ENCODE results near the gene PZP. TPM values are rescaled to one million over a fixed set of nuclear protein-coding genes. Genes with fewer than 3 reads are reported as not detected.

Gene PZP
- total and polyA plus RNA-seq, 2 experiments from 2014 or later: 0.92 TPM; not detected in 1

DNA sequence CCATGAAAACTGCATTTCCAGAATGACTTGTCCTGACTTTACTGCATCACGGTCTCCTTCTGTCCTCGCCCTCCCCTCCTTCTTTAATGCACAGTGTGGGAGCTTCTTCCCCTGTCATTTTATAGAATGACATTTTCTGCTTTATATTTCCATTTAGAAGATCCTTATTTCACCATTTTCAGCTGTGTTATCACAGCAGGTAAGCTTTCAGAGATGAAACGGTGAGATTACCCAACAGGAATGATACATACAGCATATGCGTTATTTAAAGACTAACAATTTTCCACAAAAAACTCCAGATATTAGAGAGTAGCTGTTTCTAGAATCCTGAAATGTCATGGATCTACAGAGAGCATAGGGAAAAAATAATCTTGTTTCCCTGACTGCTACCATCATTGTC is 27.3 kb upstream of the PZP start:
- H3K4me1 Mint-ChIP-seq: peaks cover 5% of the 10 kb centered on the region; the same call in 1 of the 3 replicates
- Histone ChIP-seq H3K27me3 (ENCODE audit: insufficient read depth) (no peaks in the 10 kb centered on the region), H3K79me2 (replicated peaks; ENCODE audit: insufficient read depth) (no peaks in the 10 kb centered on the region), H3K4me3 (no peak overlapping the region), H3K36me3 (ENCODE audit: insufficient read depth) (no peaks in the 10 kb centered on the region), H3K4me1 (ENCODE audit: insufficient read depth) (no peaks in the 10 kb centered on the region), H3K4me2 (no peak overlapping the region), H4K20me1 (replicated peaks; ENCODE audit: insufficient read depth) (no peaks in the 10 kb centered on the region), H2AFZ (no peak overlapping the region), H3K9me2 (ENCODE audit: insufficient read depth) (no peaks in the 10 kb centered on the region), H3F3A (replicated peaks; ENCODE audit: low read depth) (no peaks in the 10 kb centered on the region), H3K27ac (ENCODE audit: low read depth) (no peak overlapping the region)
- H3K27ac Mint-ChIP-seq: no peak overlapping the region
- no peaks in the 10 kb centered on the region for H3K36me3 Mint-ChIP-seq (ENCODE audit: low read depth)
- TF ChIP-seq ZNF331 (CRISPR knock-in tag; IDR thresholded peaks at IDR 0.05; ENCODE audit: low read depth): no peak
- no peak for TF ChIP-seq ZNF462 (CRISPR knock-in tag; IDR thresholded peaks at IDR 0.05)
- TF ChIP-seq ZNF114 (CRISPR knock-in tag; IDR thresholded peaks at IDR 0.05): no peak
- no peak for TF ChIP-seq STAT1 (IDR thresholded peaks at IDR 0.05; ENCODE audit: unreplicated experiment)
- no peak for TF ChIP-seq CTCF (conservative IDR thresholded peaks at IDR 0.05; ENCODE audit: low read depth in 2 of 2)
- TF ChIP-seq POLR2AphosphoS5 (IDR thresholded peaks at IDR 0.05; ENCODE audit: low read depth): no peak
- no peak for TF ChIP-seq EZH2phosphoT487 (IDR thresholded peaks at IDR 0.05; ENCODE audit: unreplicated experiment)
- TF ChIP-seq, protein P1, sequence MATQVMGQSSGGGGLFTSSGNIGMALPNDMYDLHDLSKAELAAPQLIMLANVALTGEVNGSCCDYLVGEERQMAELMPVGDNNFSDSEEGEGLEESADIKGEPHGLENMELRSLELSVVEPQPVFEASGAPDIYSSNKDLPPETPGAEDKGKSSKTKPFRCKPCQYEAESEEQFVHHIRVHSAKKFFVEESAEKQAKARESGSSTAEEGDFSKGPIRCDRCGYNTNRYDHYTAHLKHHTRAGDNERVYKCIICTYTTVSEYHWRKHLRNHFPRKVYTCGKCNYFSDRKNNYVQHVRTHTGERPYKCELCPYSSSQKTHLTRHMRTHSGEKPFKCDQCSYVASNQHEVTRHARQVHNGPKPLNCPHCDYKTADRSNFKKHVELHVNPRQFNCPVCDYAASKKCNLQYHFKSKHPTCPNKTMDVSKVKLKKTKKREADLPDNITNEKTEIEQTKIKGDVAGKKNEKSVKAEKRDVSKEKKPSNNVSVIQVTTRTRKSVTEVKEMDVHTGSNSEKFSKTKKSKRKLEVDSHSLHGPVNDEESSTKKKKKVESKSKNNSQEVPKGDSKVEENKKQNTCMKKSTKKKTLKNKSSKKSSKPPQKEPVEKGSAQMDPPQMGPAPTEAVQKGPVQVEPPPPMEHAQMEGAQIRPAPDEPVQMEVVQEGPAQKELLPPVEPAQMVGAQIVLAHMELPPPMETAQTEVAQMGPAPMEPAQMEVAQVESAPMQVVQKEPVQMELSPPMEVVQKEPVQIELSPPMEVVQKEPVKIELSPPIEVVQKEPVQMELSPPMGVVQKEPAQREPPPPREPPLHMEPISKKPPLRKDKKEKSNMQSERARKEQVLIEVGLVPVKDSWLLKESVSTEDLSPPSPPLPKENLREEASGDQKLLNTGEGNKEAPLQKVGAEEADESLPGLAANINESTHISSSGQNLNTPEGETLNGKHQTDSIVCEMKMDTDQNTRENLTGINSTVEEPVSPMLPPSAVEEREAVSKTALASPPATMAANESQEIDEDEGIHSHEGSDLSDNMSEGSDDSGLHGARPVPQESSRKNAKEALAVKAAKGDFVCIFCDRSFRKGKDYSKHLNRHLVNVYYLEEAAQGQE (IDR thresholded peaks at IDR 0.05; ENCODE audit: unreplicated experiment): no peak
- TF ChIP-seq JUNB (IDR thresholded peaks at IDR 0.05; ENCODE audit: unreplicated experiment): no peak
- TF ChIP-seq, protein P2, sequence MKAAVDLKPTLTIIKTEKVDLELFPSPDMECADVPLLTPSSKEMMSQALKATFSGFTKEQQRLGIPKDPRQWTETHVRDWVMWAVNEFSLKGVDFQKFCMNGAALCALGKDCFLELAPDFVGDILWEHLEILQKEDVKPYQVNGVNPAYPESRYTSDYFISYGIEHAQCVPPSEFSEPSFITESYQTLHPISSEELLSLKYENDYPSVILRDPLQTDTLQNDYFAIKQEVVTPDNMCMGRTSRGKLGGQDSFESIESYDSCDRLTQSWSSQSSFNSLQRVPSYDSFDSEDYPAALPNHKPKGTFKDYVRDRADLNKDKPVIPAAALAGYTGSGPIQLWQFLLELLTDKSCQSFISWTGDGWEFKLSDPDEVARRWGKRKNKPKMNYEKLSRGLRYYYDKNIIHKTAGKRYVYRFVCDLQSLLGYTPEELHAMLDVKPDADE (IDR thresholded peaks at IDR 0.05): no peak
- TF ChIP-seq NANOG (IDR thresholded peaks at IDR 0.05; ENCODE audit: borderline replicate concordance): no peak
- TF ChIP-seq CREB1 (CRISPR knock-in tag; IDR thresholded peaks at IDR 0.05; ENCODE audit: low read depth): no peak
- no peak for TF ChIP-seq EZH2 (IDR thresholded peaks at IDR 0.05; ENCODE audit: low read depth, unreplicated experiment)
- H3K9me3 Mint-ChIP-seq: no peaks in the 10 kb centered on the region
- no peak for ATAC-seq
- no peak for DNase-seq (ENCODE audit: low spot score)
- H3K4me3 Mint-ChIP-seq: no peak overlapping the region
- peaks cover 3% of the 10 kb centered on the region for H3K27me3 Mint-ChIP-seq (ENCODE audit: insufficient read depth, low read depth, poor library complexity)

Measured in GM23338 (cell line).